ENCODE measurements around the gene ZNF823. TPM values are rescaled to one million over a fixed set of nuclear protein-coding genes. Genes with fewer than 3 reads are reported as not detected.

ZNF823 gene
- polyA plus RNA-seq, 1 donor from 2014 or later = 7.8 TPM

DNA sequence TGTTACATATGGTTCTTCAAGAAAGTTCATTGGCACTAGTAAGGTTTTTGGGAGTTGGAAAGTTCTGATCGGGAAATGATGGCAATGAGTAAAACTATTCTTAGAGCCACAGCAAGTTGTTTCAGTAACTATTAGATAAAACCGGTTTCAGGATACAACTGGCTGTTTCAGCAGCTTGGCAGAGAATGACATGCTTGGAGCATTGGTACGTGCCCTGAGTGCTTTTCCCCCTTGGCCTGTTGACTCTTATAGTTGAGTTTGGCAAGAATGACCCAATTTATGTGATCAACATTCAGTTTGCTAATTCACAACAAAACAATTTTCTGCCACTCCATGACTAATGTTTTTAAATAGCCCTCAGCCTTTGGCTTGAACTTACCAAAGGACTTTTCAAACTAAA, 48.8 kb upstream of the ZNF823 start:
- TF ChIP-seq, protein P1, sequence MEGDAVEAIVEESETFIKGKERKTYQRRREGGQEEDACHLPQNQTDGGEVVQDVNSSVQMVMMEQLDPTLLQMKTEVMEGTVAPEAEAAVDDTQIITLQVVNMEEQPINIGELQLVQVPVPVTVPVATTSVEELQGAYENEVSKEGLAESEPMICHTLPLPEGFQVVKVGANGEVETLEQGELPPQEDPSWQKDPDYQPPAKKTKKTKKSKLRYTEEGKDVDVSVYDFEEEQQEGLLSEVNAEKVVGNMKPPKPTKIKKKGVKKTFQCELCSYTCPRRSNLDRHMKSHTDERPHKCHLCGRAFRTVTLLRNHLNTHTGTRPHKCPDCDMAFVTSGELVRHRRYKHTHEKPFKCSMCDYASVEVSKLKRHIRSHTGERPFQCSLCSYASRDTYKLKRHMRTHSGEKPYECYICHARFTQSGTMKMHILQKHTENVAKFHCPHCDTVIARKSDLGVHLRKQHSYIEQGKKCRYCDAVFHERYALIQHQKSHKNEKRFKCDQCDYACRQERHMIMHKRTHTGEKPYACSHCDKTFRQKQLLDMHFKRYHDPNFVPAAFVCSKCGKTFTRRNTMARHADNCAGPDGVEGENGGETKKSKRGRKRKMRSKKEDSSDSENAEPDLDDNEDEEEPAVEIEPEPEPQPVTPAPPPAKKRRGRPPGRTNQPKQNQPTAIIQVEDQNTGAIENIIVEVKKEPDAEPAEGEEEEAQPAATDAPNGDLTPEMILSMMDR (IDR thresholded peaks at IDR 0.05; ENCODE audit: poor library complexity, severe bottlenecking) = no peak
- TF ChIP-seq MXI1 (conservative IDR thresholded peaks at IDR 0.05; ENCODE audit: poor library complexity, severe bottlenecking) (no peak), SMC3 (conservative IDR thresholded peaks at IDR 0.05; ENCODE audit: poor library complexity) (no peak), EP300 (conservative IDR thresholded peaks at IDR 0.05; ENCODE audit: poor library complexity, severe bottlenecking) (no peak), TAF1 (IDR thresholded peaks at IDR 0.05; ENCODE audit: low read depth) (no peak), POLR2AphosphoS5 (IDR thresholded peaks at IDR 0.05) (no peak), RAD21 (conservative IDR thresholded peaks at IDR 0.05) (no peak), EZH2 (IDR thresholded peaks at IDR 0.05; ENCODE audit: borderline replicate concordance, insufficient read depth, low read length, poor library complexity, severe bottlenecking) (no peak)
- TF ChIP-seq, protein P2, sequence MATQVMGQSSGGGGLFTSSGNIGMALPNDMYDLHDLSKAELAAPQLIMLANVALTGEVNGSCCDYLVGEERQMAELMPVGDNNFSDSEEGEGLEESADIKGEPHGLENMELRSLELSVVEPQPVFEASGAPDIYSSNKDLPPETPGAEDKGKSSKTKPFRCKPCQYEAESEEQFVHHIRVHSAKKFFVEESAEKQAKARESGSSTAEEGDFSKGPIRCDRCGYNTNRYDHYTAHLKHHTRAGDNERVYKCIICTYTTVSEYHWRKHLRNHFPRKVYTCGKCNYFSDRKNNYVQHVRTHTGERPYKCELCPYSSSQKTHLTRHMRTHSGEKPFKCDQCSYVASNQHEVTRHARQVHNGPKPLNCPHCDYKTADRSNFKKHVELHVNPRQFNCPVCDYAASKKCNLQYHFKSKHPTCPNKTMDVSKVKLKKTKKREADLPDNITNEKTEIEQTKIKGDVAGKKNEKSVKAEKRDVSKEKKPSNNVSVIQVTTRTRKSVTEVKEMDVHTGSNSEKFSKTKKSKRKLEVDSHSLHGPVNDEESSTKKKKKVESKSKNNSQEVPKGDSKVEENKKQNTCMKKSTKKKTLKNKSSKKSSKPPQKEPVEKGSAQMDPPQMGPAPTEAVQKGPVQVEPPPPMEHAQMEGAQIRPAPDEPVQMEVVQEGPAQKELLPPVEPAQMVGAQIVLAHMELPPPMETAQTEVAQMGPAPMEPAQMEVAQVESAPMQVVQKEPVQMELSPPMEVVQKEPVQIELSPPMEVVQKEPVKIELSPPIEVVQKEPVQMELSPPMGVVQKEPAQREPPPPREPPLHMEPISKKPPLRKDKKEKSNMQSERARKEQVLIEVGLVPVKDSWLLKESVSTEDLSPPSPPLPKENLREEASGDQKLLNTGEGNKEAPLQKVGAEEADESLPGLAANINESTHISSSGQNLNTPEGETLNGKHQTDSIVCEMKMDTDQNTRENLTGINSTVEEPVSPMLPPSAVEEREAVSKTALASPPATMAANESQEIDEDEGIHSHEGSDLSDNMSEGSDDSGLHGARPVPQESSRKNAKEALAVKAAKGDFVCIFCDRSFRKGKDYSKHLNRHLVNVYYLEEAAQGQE (IDR thresholded peaks at IDR 0.05; ENCODE audit: borderline replicate concordance) = no peak
- Histone ChIP-seq H3K4me3 (ENCODE audit: low read length) (no peak overlapping the region), H3K9me3 (ENCODE audit: low read length) (peaks cover 7% of the 10 kb centered on the region)

DNA sequence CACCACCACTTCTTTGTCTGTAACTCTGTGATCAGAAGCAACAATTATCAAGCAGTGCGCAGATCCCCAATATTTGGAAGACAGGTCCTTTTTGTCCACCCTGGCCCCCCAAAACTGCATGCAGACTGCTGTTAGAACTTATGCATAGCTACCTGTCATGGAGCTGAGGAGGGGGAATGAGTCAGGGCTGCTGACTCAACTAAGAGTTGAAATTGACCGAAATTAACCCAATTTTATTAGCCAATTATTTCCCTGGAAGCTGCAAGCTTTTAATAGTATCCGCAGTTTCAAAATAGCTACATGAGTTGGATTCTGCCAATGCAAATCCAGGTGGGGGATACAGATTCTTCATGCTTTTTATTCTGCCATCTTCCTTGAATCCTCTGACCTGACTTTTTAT, 45.6 kb upstream of the ZNF823 start:
- no peak overlapping the region for H3K9ac ChIP-seq (ENCODE audit: low read length)
- no peak overlapping the region for H3K4me3 ChIP-seq (ENCODE audit: low read length)
- H3K36me3 ChIP-seq (ENCODE audit: insufficient read depth, low read length) = peaks cover 40% of the 10 kb centered on the region
- TF ChIP-seq TAF1 (IDR thresholded peaks at IDR 0.05; ENCODE audit: low read depth) (no peak), EP300 (conservative IDR thresholded peaks at IDR 0.05; ENCODE audit: poor library complexity, severe bottlenecking) (no peak), RAD21 (conservative IDR thresholded peaks at IDR 0.05) (no peak), MXI1 (conservative IDR thresholded peaks at IDR 0.05; ENCODE audit: poor library complexity, severe bottlenecking) (no peak), POLR2AphosphoS5 (IDR thresholded peaks at IDR 0.05) (no peak), SMC3 (conservative IDR thresholded peaks at IDR 0.05; ENCODE audit: poor library complexity) (no peak)
- TF ChIP-seq, protein P1 (IDR thresholded peaks at IDR 0.05; ENCODE audit: poor library complexity, severe bottlenecking) = no peak
- TF ChIP-seq, protein P2 (IDR thresholded peaks at IDR 0.05; ENCODE audit: borderline replicate concordance) = no peak
- H4K20me1 ChIP-seq (ENCODE audit: insufficient read depth) = no peaks in the 10 kb centered on the region
- H3K4me2 ChIP-seq (ENCODE audit: low read length) = no peak overlapping the region
- H3K9me2 ChIP-seq (ENCODE audit: insufficient read depth, low read length) = no peaks in the 10 kb centered on the region
- H3K27ac ChIP-seq (ENCODE audit: low read length) = no peak overlapping the region
- H3K79me2 ChIP-seq (replicated peaks; ENCODE audit: insufficient read depth, low read length) = no peaks in the 10 kb centered on the region
- H3F3A ChIP-seq (ENCODE audit: insufficient read depth, low read length, poor library complexity, severe bottlenecking) = no peaks in the 10 kb centered on the region
- H3K9me3 ChIP-seq (ENCODE audit: low read length) = peaks cover 15% of the 10 kb centered on the region
- no peaks in the 10 kb centered on the region for H3K27me3 ChIP-seq (ENCODE audit: insufficient read depth, low read depth, low read length)
- no peak overlapping the region for H2AFZ ChIP-seq (ENCODE audit: low read depth, low read length)

More for the DNA sequence above, 48.8 kb upstream of the ZNF823 start:
- Histone ChIP-seq H3K36me3 (ENCODE audit: insufficient read depth, low read length) (peaks cover 12% of the 10 kb centered on the region), H3K27me3 (ENCODE audit: insufficient read depth, low read depth, low read length) (no peaks in the 10 kb centered on the region), H3K4me2 (ENCODE audit: low read length) (no peak overlapping the region), H3K79me2 (replicated peaks; ENCODE audit: insufficient read depth, low read length) (no peaks in the 10 kb centered on the region), H3K27ac (ENCODE audit: low read length) (no peak overlapping the region), H2AFZ (ENCODE audit: low read depth, low read length) (no peak overlapping the region), H4K20me1 (ENCODE audit: insufficient read depth) (no peaks in the 10 kb centered on the region), H3F3A (ENCODE audit: insufficient read depth, low read length, poor library complexity, severe bottlenecking) (no peaks in the 10 kb centered on the region), H3K9ac (ENCODE audit: low read length) (no peak overlapping the region), H3K9me2 (ENCODE audit: insufficient read depth, low read length) (no peaks in the 10 kb centered on the region)
